Common myeloid progenitor, CD34-positive (primary cell): ENCODE data around the gene MUC12.

Experiments
- CTCF ChIA-PET: fragments of 350-600 bp; sonication (Branson Sonifier 250); formaldehyde crosslinking; loops from one replicate; lab custom pipeline; 2021; ENCODE audit warnings: antibody characterized with exemption; lab: Charles Lee
- POLR2A ChIA-PET: fragments of 350-600 bp; sonication (Branson Sonifier 250); formaldehyde crosslinking; loops from one replicate; lab custom pipeline; 2021; ENCODE audit warnings: antibody characterized with exemption; lab: Charles Lee
- DNase-seq, 3 donors: peaks; one replicate each; pipeline versions ENCODE4 v3.0.0 to v3.0.0-alpha.2; 2013
- H3K27ac ChIP-seq, 2 experiments: 1 replicate in 1 of 2; 2 replicates in 1 of 2; pipeline ENCODE4 v1.7.0; 2013; ENCODE audit warnings: inconsistent platforms in 2 of 2, low read length in 2 of 2, mild to moderate bottlenecking in 2 of 2, low read depth in 1 of 2, moderate library complexity in 1 of 2; ENCODE audit not compliant: severe bottlenecking in 2 of 2, insufficient read depth in 1 of 2, poor library complexity in 1 of 2
- H3K27me3 ChIP-seq, 5 experiments: replicated peaks in 2 of 5; 1 replicate in 3 of 5; 2 replicates in 2 of 5; pipeline versions ENCODE4 v1.6.1 to v1.7.0; 2013; ENCODE audit warnings: low read length in 4 of 5, mild to moderate bottlenecking in 2 of 5, moderate library complexity in 2 of 5, inconsistent platforms in 1 of 5; ENCODE audit not compliant: insufficient read depth in 5 of 5, control insufficient read depth in 4 of 5
- H3K36me3 ChIP-seq, 4 experiments: 1 replicate in 2 of 4; 2 replicates in 2 of 4; pipeline versions ENCODE4 v1.6.1 to v1.7.0; 2013; ENCODE audit warnings: low read length in 3 of 4, control low read depth in 1 of 4, mild to moderate bottlenecking in 1 of 4; ENCODE audit not compliant: control insufficient read depth in 4 of 4, insufficient read depth in 4 of 4
- H3K4me1 ChIP-seq, 4 experiments: 1 replicate in 3 of 4; 2 replicates in 1 of 4; pipeline versions ENCODE4 v1.6.1 to v1.7.1; 2013; ENCODE audit warnings: low read length in 3 of 4, mild to moderate bottlenecking in 3 of 4, control low read depth in 1 of 4, inconsistent platforms in 1 of 4, moderate library complexity in 1 of 4; ENCODE audit not compliant: control insufficient read depth in 4 of 4, insufficient read depth in 4 of 4; ENCODE audit errors: control extremely low read depth in 1 of 4
- H3K4me3 ChIP-seq, 7 experiments: 1 replicate in 4 of 7; 2 replicates in 3 of 7; pipeline versions ENCODE4 v1.5.1 to v1.7.0; 2013; ENCODE audit warnings: mild to moderate bottlenecking in 7 of 7, low read length in 6 of 7, moderate library complexity in 6 of 7, inconsistent platforms in 2 of 7, low read depth in 2 of 7, control low read depth in 1 of 7; ENCODE audit not compliant: insufficient read depth in 4 of 7, control insufficient read depth in 1 of 7; ENCODE audit errors: extremely low read depth in 1 of 7
- H3K9me3 ChIP-seq, 5 experiments: 1 replicate in 4 of 5; 2 replicates in 1 of 5; pipeline versions ENCODE4 v1.6.1 to v1.7.1; 2013; ENCODE audit warnings: low read length in 4 of 5, mild to moderate bottlenecking in 2 of 5, inconsistent platforms in 1 of 5, low read depth in 1 of 5, moderate library complexity in 1 of 5; ENCODE audit not compliant: control insufficient read depth in 4 of 5, insufficient read depth in 2 of 5; ENCODE audit errors: control extremely low read depth in 1 of 5
- WGBS: methylation state at CpG from one replicate; pipeline ENCODE4 v1.1.5; 2013; ENCODE audit not compliant: insufficient coverage; 5-methylcytosine and 5-hydroxymethylcytosine counted together

Gene MUC12

DNA sequence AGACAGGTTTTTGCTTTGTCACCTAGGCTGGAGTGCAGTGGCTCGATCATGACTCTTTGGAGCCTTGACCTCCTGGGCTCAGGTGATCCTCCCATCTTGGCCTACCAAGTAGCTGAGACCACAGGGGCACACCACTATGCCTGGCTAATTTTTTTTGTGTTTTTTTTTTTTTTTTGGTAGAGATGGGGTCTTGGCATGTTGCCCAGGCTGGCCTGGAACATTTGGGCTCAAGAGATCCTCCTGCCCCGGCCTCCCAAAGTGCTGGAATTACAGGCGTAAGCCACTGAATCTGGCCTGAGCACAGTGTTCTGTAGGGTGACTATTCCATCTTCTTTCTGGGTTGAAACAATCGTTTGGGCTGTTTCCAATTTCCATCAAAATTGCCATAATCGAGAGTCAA lies 21.6 kb upstream of the MUC12 start:
- Histone ChIP-seq H3K4me1 (peaks cover 0 to 3% (median 1%) of the 10 kb centered on the region in 4 experiments), H3K36me3 (no peaks in the 10 kb centered on the region), H3K27ac (no peak overlapping the region), H3K4me3 (no peak overlapping the region), H3K9me3 (peaks cover 0 to 2% (median 0%) of the 10 kb centered on the region in 5 experiments), H3K27me3 (peaks cover 0 to 46% (median 12%) of the 10 kb centered on the region in 5 experiments)
- 100% methylated on average over 3 of the region's 5 CpGs for WGBS
- POLR2A ChIA-PET: no interaction called here
- no peak for DNase-seq
- CTCF ChIA-PET: no interaction called here

DNA sequence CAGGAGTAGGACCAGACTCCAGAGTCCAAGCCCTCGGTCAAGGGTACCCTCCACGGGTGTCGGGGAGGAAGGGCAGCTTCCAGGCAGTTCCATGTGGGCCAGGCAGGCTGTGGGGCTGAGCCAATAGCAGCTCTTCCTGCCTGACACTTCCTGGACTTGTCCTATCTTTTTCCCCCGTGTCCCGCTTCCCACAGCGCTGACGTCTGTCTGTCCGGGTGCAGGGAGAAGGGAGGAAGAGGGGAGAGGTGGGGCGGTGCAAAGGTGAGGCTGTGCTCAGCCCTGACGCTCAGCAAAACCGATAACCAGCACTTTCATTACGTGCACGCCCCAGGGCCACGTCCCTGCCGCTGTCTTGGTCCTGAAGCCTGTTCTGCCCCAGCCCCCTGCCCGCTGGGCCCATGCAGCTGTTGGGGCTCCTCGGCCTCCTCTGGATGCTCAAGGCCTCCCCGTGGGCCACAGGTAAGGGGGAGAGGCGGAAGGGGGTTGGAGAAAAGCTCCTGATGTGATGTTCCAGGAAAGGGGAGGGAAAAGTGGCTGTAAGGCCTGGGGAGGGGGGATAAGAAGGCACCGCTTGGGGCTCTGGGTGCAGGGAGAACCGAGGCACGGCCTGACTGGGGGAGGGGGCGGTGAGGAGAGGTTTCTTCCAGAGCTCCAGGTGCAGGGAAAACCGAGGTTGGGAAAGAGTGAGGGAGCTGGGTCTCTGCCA lies 20.0 kb upstream of the MUC12 start, which contains the start of gene MUC3A:
Gene MUC3A (plus strand): TSS at position 308 of the 706 bp plus-strand sequence. CDS start 91 bp downstream, at position 399.
- peaks cover 0 to 58% (median 12%) of the 10 kb centered on the region in 5 experiments for H3K27me3 ChIP-seq
- H3K36me3 ChIP-seq: no peaks in the 10 kb centered on the region
- no peak for DNase-seq
- no peaks in the 10 kb centered on the region for H3K9me3 ChIP-seq
- 16% methylated on average over 20 of the region's 24 CpGs for WGBS
- H3K4me1 ChIP-seq: peaks cover 0 to 3% (median 1%) of the 10 kb centered on the region in 4 experiments
- no peak within 1 kb of the TSS for H3K4me3 ChIP-seq
- H3K27ac ChIP-seq: no peak within 1 kb of the TSS
- POLR2A ChIA-PET: no interaction called here
- CTCF ChIA-PET: interaction anchor here (0.7 to 1.5 kb wide), 3 partner anchors 33 to 51 kb away, joined by 3 to 5 read pairs (median 3); no protein-coding TSS in a partner anchor

- no peak for DNase-seq
- ChIA-PET POLR2A (no interaction called here), CTCF (interaction anchor here (0.7 to 1.5 kb wide), 3 partner anchors 32 to 52 kb away, joined by 3 to 5 read pairs (median 3); no protein-coding TSS in a partner anchor)
These were observed 19.4 kb upstream of the MUC12 start for GRCh38 chr7:100949933-100950443.

DNA sequence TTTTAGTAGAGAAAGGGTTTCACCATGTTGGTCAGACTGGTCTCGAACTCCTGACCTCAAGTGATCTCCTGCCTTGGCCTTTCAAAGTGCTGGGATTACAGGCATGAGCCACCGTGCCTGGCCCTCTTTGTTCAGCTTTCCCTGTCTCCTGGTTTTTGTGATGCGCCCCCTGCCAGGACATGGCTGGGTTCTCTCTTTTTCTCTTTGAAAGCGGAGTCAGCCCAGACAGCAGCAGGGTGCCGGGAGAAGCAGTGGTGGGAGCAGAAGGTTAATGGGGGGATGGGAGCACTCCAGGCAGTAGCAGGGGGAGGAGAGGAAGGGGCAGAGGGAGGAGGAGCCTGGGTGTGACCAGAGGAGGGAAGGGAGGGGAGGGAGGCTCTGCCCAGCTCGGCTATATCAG lies 18.2 kb upstream of the MUC12 start:
- Histone ChIP-seq H3K36me3 (no peaks in the 10 kb centered on the region), H3K9me3 (peaks cover 0 to 3% (median 0%) of the 10 kb centered on the region in 5 experiments), H3K4me3 (no peak overlapping the region), H3K27ac (no peak overlapping the region), H3K4me1 (peaks cover 0 to 3% (median 1%) of the 10 kb centered on the region in 4 experiments), H3K27me3 (peaks cover 0 to 70% (median 12%) of the 10 kb centered on the region in 5 experiments)
- ChIA-PET POLR2A (no interaction called here), CTCF (interaction anchor here (0.9 kb wide), 1 partner anchor 50 kb away, joined by 3 read pairs; no protein-coding TSS in a partner anchor)
- WGBS: 33% methylated on average over 5 of the region's 6 CpGs
- DNase-seq: no peak

More at GRCh38 chr7:100949933-100950443, 19.4 kb upstream of the MUC12 start:
- 33% methylated on average over 14 of the region's 15 CpGs for WGBS
- Histone ChIP-seq H3K4me1 (peaks cover 0 to 3% (median 1%) of the 10 kb centered on the region in 4 experiments), H3K9me3 (no peaks in the 10 kb centered on the region), H3K27me3 (peaks cover 0 to 63% (median 12%) of the 10 kb centered on the region in 5 experiments), H3K36me3 (no peaks in the 10 kb centered on the region), H3K27ac (no peak overlapping the region), H3K4me3 (no peak overlapping the region)

DNA sequence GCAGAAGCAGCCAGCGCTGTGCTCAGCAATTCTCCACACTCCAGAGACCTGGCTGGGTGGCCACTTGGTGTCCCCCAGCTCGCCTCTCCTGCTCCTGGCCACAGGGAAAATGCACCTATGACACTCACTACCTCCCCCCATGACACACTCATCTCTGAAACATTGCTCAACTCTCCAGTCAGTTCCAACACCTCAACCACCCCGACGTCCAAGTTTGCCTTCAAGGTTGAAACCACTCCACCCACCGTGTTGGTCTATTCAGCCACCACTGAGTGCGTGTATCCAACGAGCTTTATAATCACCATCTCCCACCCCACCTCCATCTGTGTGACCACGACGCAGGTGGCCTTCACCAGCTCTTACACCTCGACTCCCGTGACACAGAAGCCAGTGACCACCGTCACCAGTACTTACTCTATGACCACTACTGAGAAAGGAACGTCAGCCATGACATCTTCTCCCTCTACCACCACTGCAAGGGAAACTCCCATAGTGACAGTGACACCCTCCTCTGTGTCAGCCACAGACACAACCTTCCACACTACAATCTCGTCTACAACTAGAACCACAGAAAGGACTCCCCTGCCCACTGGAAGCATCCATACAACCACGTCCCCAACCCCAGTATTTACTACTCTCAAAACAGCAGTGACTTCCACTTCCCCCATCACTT lies 17.3 kb upstream of the MUC12 start:
- no peak for DNase-seq
- Histone ChIP-seq H3K27ac (no peak overlapping the region), H3K36me3 (no peaks in the 10 kb centered on the region), H3K4me3 (no peak overlapping the region), H3K27me3 (peaks cover 0 to 76% (median 12%) of the 10 kb centered on the region in 5 experiments), H3K4me1 (peaks cover 0 to 3% (median 1%) of the 10 kb centered on the region in 4 experiments), H3K9me3 (peaks cover 0 to 7% (median 0%) of the 10 kb centered on the region in 5 experiments)
- WGBS: 80% methylated on average over 14 of the region's 15 CpGs
- POLR2A ChIA-PET: no interaction called here
- CTCF ChIA-PET: no interaction called here

- ChIA-PET CTCF (no interaction called here), POLR2A (no interaction called here)
- DNase-seq: no peak
- WGBS: 55% methylated on average over 2 of the region's 2 CpGs
- H3K4me1 ChIP-seq: peaks cover 0 to 3% (median 1%) of the 10 kb centered on the region in 4 experiments
- peaks cover 0 to 7% (median 0%) of the 10 kb centered on the region in 5 experiments for H3K9me3 ChIP-seq
- no peak overlapping the region for H3K4me3 ChIP-seq
- no peak overlapping the region for H3K27ac ChIP-seq
- peaks cover 0 to 82% (median 12%) of the 10 kb centered on the region in 5 experiments for H3K27me3 ChIP-seq
- no peaks in the 10 kb centered on the region for H3K36me3 ChIP-seq
These were observed 16.7 kb upstream of the MUC12 start for GRCh38 chr7:100952641-100953040.
